Natural killer cell (primary cell): Measurements from ENCODE around the gene STARD3NL. TPM values are rescaled to one million over a fixed set of nuclear protein-coding genes. Genes with fewer than 3 reads are reported as not detected.

Source experiments
- ATAC-seq, 3 donors: fragments of 150-1000 bp in 2 of 3; fragments of 200-7000 bp in 1 of 3; cut with Tn5 transposase; 1 replicate in 1 of 3; 2 replicates in 2 of 3; pipeline ENCODE4 v1.10.0; 2021; ENCODE audit warnings: mild to moderate bottlenecking in 2 of 3, moderate library complexity in 2 of 3
- DNase-seq, 2 donors: peaks; one replicate each; pipeline versions ENCODE4 v3.0.0 to v3.0.0-alpha.2; 2013 to 2021; ENCODE audit warnings: mixed read lengths in 1 of 2
- H3K27ac ChIP-seq: one replicate; pipeline ENCODE4 v1.5.1; 2013; ENCODE audit warnings: mild to moderate bottlenecking, low read length
- H3K27me3 ChIP-seq: one replicate; pipeline ENCODE4 v1.6.1; 2013; ENCODE audit warnings: low read length; ENCODE audit not compliant: control insufficient read depth, insufficient read depth
- H3K36me3 ChIP-seq: one replicate; pipeline ENCODE4 v1.6.1; 2013; ENCODE audit warnings: low read length; ENCODE audit not compliant: control insufficient read depth, insufficient read depth
- H3K4me1 ChIP-seq: one replicate; pipeline ENCODE4 v1.6.1; 2013; ENCODE audit warnings: low read length; ENCODE audit not compliant: control insufficient read depth, insufficient read depth
- H3K4me3 ChIP-seq: one replicate; pipeline ENCODE4 v1.5.1; 2013; ENCODE audit warnings: low read length
- H3K9me3 ChIP-seq: one replicate; pipeline ENCODE4 v1.6.1; 2013; ENCODE audit warnings: low read length; ENCODE audit not compliant: control insufficient read depth, insufficient read depth
- H3K27ac Mint-ChIP-seq, 2 donors: one replicate each; pipeline ENCODE4 v1.8.0; 2022; ENCODE audit warnings: mild to moderate bottlenecking in 2 of 2, mixed read lengths in 2 of 2, moderate library complexity in 1 of 2
- H3K27me3 Mint-ChIP-seq, 2 donors: one replicate each; pipeline ENCODE4 v1.8.0; 2022; ENCODE audit warnings: low read depth in 2 of 2, mixed read lengths in 2 of 2
- H3K36me3 Mint-ChIP-seq: one replicate; pipeline ENCODE4 v1.8.0; 2022; ENCODE audit warnings: mixed read lengths
- H3K4me1 Mint-ChIP-seq, 2 donors: one replicate each; pipeline ENCODE4 v1.8.0; 2022; ENCODE audit warnings: mixed read lengths in 2 of 2
- H3K4me3 Mint-ChIP-seq: one replicate; pipeline ENCODE4 v1.8.0; 2022; ENCODE audit warnings: mild to moderate bottlenecking, moderate library complexity, mixed read lengths
- H3K9me3 Mint-ChIP-seq, 2 donors: one replicate each; pipeline ENCODE4 v1.8.0; 2022; ENCODE audit warnings: mixed read lengths in 2 of 2
- WGBS: methylation state at CpG from one replicate; pipeline ENCODE4 v1.1.7; 2013; ENCODE audit warnings: missing lambda C conversion rate; ENCODE audit not compliant: insufficient coverage; 5-methylcytosine and 5-hydroxymethylcytosine counted together
- intact Hi-C: fragments of 100-400 bp; cut with micrococcal nuclease; formaldehyde crosslinking; loops from one replicate; pipeline ENCODE4 v1.14.2; 2022
- total RNA-seq, 4 donors: library from RNA; stranded (reverse); fragments of 120-200 nt in 1 of 4; gene quantifications; one replicate each; pipeline versions ENCODE4 v1.2.3 to v1.2.4, GENCODE V29; 2013 to 2022
- TF ChIP-seq, protein P1 (sequence below): fragments of 200-600 bp; IDR thresholded peaks from one replicate; pipeline ENCODE4 v1.8.0; 2022; ENCODE audit warnings: antibody characterized with exemption

Gene STARD3NL
- total RNA-seq, 3 donors from 2014 or later (not counting 1 experiment from before 2014, with no cell fraction given) = 30.6 to 38.6 (median 38.3) TPM

DNA sequence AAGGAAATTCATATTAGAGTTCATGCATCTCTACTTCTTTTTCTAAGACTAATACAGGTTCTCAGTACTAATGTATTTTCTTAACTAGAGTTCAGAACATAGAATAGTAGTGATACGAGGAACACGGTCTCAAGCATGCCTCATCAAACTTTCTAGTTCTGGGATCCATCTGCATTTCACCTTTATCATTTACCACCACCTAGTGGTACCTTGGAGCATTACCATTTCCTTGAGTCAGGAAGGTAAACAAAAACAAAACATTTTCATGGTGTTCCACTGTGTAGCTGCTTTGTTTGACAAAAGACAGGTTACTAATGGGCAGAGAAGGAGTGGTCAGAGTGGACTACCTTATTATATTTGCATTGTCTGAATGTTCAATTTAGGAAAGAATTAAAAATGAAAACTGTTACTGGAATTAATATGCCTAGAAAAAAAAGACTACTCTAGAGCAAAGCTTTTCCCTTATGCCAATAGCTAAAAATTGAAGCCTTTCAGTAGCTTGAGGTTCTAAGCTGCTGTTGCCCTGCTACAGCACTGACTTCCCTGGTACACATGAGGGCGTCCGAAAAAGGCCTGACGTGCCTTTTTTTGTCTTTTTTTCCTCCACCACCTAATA is 44.5 kb downstream of the STARD3NL start:
- Histone ChIP-seq H3K4me3 (no peak overlapping the region), H3K27me3 (no peaks in the 10 kb centered on the region), H3K36me3 (peaks cover 18% of the 10 kb centered on the region), H3K4me1 (peaks cover 63% of the 10 kb centered on the region), H3K27ac (peak overlapping the region; percentile 76), H3K9me3 (no peaks in the 10 kb centered on the region)
- no peaks in the 10 kb centered on the region for H3K27me3 Mint-ChIP-seq
- H3K36me3 Mint-ChIP-seq = peaks cover 18% of the 10 kb centered on the region
- WGBS = 46% methylated on average over 4 of the region's 5 CpGs
- intact Hi-C loops = loop anchor here (5.0 kb wide), 1 partner anchor 40 kb away; no protein-coding TSS in a partner anchor
- TF ChIP-seq, protein P1, sequence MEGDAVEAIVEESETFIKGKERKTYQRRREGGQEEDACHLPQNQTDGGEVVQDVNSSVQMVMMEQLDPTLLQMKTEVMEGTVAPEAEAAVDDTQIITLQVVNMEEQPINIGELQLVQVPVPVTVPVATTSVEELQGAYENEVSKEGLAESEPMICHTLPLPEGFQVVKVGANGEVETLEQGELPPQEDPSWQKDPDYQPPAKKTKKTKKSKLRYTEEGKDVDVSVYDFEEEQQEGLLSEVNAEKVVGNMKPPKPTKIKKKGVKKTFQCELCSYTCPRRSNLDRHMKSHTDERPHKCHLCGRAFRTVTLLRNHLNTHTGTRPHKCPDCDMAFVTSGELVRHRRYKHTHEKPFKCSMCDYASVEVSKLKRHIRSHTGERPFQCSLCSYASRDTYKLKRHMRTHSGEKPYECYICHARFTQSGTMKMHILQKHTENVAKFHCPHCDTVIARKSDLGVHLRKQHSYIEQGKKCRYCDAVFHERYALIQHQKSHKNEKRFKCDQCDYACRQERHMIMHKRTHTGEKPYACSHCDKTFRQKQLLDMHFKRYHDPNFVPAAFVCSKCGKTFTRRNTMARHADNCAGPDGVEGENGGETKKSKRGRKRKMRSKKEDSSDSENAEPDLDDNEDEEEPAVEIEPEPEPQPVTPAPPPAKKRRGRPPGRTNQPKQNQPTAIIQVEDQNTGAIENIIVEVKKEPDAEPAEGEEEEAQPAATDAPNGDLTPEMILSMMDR = peak; percentile 91
- peak overlapping the region; percentile 95 to 96 for H3K27ac Mint-ChIP-seq
- ATAC-seq = peak; percentile 44 to 54 (median 46)
- peak overlapping the region; percentile 74 for H3K4me3 Mint-ChIP-seq
- peak in 1 of 2 donors; percentile 86 for DNase-seq
- H3K4me1 Mint-ChIP-seq = peaks cover 95 to 97% of the 10 kb centered on the region in 2 donors
- H3K9me3 Mint-ChIP-seq = no peaks in the 10 kb centered on the region

DNA sequence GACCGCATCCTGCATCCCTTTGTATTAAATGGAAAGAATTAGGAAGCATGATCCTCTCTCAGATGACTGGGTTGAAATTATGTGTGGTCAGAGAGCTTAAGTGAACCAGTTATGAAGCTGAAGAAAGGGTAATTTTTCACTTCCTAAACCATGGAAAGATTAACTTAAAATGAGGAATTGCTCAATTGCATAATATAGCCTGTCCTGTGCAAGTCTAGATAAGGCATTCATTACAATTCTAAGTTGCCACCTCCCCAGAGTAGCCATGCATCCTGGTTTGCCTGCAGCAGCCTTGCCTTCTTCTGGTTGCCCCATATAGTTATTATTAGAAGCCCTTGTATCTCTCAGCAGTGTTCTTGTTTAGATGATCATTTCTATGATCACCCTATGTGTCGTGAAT is 45.3 kb downstream of the STARD3NL start:
- H3K36me3 ChIP-seq = peaks cover 19% of the 10 kb centered on the region
- peaks cover 61% of the 10 kb centered on the region for H3K4me1 ChIP-seq
- no peak overlapping the region for H3K4me3 ChIP-seq
- no peaks in the 10 kb centered on the region for H3K9me3 Mint-ChIP-seq
- DNase-seq (no peak), ATAC-seq (no peak)
- H3K4me3 Mint-ChIP-seq = peak overlapping the region; percentile 74
- peaks cover 97% of the 10 kb centered on the region in 2 donors for H3K4me1 Mint-ChIP-seq
- no peaks in the 10 kb centered on the region for H3K27me3 ChIP-seq
- H3K27ac ChIP-seq = peak overlapping the region; percentile 76
- 83% methylated on average over 1 of the region's 2 CpGs for WGBS
- no peaks in the 10 kb centered on the region for H3K9me3 ChIP-seq
- no peaks in the 10 kb centered on the region for H3K27me3 Mint-ChIP-seq
- intact Hi-C loops = loop anchor here (5.0 kb wide), 1 partner anchor 39 kb away; no protein-coding TSS in a partner anchor
- H3K27ac Mint-ChIP-seq = peak overlapping the region; percentile 95 to 96
- TF ChIP-seq, protein P1 = no peak
- H3K36me3 Mint-ChIP-seq = peaks cover 18% of the 10 kb centered on the region

DNA sequence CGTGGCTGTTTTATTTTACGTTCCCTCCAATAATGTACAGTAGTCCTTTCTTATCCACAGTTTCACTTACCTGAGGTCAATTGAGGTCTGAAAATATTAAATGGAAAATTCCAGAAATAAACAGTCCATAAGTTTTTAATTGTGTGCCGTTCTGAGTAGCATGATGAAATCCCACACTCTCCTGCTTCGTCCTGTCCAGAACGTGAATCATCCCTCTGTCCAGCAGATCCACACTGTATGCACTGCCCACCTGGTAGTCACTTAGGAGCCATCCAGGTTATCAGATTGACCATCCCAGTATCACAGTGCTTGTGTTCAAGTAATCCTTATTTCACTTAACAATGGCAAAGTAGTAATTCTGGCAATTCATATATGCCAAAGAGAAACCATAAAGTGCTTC is 46.3 kb downstream of the STARD3NL start:
- Mint-ChIP-seq H3K27ac (peak overlapping the region; percentile 95 to 96), H3K36me3 (peaks cover 17% of the 10 kb centered on the region), H3K27me3 (no peaks in the 10 kb centered on the region), H3K9me3 (no peaks in the 10 kb centered on the region), H3K4me3 (peak overlapping the region; percentile 90), H3K4me1 (peaks cover 95 to 97% of the 10 kb centered on the region in 2 donors)
- ATAC-seq (no peak), DNase-seq (no peak)
- intact Hi-C loops = loop anchor here (5.0 kb wide), 1 partner anchor 38 kb away; no protein-coding TSS in a partner anchor
- peaks cover 60% of the 10 kb centered on the region for H3K4me1 ChIP-seq
- peaks cover 28% of the 10 kb centered on the region for H3K36me3 ChIP-seq
- H3K9me3 ChIP-seq = no peaks in the 10 kb centered on the region
- TF ChIP-seq, protein P1 = no peak
- peak overlapping the region; percentile 11 for H3K4me3 ChIP-seq
- H3K27ac ChIP-seq = peak overlapping the region; percentile 72
- 75% methylated on average over 3 of the region's 5 CpGs for WGBS
- H3K27me3 ChIP-seq = no peaks in the 10 kb centered on the region
